Measurements from ENCODE around the gene SHISA4. TPM values are rescaled to one million over a fixed set of nuclear protein-coding genes. Genes with fewer than 3 reads are reported as not detected.
"Not testable (repeated sequence)": the region's sequence is repeated elsewhere in the genome, so short reads cannot be mapped to it uniquely, and the experiment has no call there.

The SHISA4 gene, protein sequence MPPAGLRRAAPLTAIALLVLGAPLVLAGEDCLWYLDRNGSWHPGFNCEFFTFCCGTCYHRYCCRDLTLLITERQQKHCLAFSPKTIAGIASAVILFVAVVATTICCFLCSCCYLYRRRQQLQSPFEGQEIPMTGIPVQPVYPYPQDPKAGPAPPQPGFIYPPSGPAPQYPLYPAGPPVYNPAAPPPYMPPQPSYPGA
- polyA plus RNA-seq = 1 to 10 TPM in 3 of 4 donors, under 1 TPM in 1; 0.45 to 7.9 (median 4.2) TPM
- long read RNA-seq, donor 1 = 0 reads
- long read RNA-seq, donor 2 = 0 reads
- long read RNA-seq, donor 3 = 0 reads
- long read RNA-seq, donor 4 = 0 reads
- long read RNA-seq, donor 5, partial matches to known transcripts = 0 of 3 reads
- long read RNA-seq, donor 5, other reads (novel, unspliced or antisense) = 0 of 3 reads
- long read RNA-seq, donor 6, partial matches to known transcripts = 0 of 1 reads
- long read RNA-seq, donor 6, other reads (novel, unspliced or antisense) = 0 of 1 reads
- long read RNA-seq, donor 7 = 0 reads
- long read RNA-seq, donor 8, partial matches to known transcripts = 0 of 2 reads
- long read RNA-seq, donor 8, other reads (novel, unspliced or antisense) = 0 of 2 reads
- long read RNA-seq, donor 9, partial matches to known transcripts = 0 of 1 reads
- long read RNA-seq, donor 9, other reads (novel, unspliced or antisense) = 0 of 1 reads
- long read RNA-seq, donor 10, transcript SHISA4-201 (5 exons, 1,341 nt) = major isoform, 6 of 6 reads
- long read RNA-seq, donor 10, partial matches to known transcripts = 0 of 6 reads
- long read RNA-seq, donor 10, other reads (novel, unspliced or antisense) = 0 of 6 reads

DNA sequence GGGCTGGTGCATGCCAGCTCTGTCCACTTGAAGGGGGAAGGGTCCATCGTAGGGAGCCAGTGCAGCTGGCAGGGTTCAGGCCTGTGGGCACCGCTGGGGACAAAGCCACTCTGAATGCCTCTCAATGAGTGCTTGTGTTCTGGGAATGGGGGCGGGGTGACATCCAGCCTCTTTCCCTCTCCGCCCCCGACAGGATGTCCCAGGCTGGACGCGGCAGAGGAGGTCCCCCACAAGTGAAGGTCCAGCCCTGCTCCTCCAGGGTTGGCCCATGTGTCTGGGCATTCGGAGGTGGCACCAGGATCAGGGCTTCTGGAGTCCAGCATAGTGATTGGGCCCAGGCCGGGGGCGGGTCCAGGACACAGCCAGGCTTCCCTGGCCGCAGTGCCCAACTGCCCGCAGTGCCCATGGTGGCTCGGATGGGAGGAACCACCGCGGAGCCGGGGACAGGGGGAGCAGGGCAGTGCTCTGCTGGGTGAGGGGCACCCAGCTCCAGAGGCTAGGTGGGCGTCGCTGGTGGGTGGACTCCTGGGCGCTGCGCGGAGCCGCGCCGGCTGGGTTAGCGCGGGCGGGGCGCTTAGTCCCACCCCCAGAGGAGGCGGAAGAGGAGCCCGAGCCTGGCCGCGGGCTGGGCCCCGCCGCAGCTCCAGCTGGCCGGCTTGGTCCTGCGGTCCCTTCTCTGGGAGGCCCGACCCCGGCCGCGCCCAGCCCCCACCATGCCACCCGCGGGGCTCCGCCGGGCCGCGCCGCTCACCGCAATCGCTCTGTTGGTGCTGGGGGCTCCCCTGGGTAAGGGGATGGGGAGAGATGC, at the start of gene SHISA4:
TSS of gene SHISA4 (plus strand) at position 617 of the 808 bp plus-strand sequence. CDS start at position 714, 97 bp downstream.
- Histone ChIP-seq H3K27me3 (ENCODE audit: control insufficient read depth in 3 of 3, insufficient read depth in 3 of 3, low read length in 3 of 3) (peaks cover 0 to 70% (median 2%) of the 10 kb centered on the region in 3 donors), H3K4me1 (ENCODE audit: control insufficient read depth in 3 of 3, insufficient read depth in 2 of 3, low read depth in 1 of 3, low read length in 2 of 3) (peaks cover 0 to 15% (median 0%) of the 10 kb centered on the region in 3 donors), H3K27ac (ENCODE audit: low read depth in 1 of 3, low read length in 2 of 3) (no peak within 1 kb of the TSS), H3K4me3 (ENCODE audit: low read depth in 1 of 3, low read length in 3 of 3) (peak within 1 kb of the TSS; percentile 55 to 58 (median 58)), H3K9me3 (ENCODE audit: control insufficient read depth in 2 of 2, insufficient read depth in 1 of 2, low read depth in 1 of 2, low read length in 1 of 2) (no peaks in the 10 kb centered on the region), H3K36me3 (ENCODE audit: control insufficient read depth in 3 of 3, insufficient read depth in 2 of 3, low read depth in 1 of 3, low read length in 3 of 3) (peaks cover 0 to 4% (median 0%) of the 10 kb centered on the region in 3 donors)
- WGBS, 3 donors = 5 to 10% (median 10%) methylated on average over 36 to 49 of the region's 49 CpGs
- DNase-seq (peak; percentile 32 to 57), FAIRE-seq (no peak)

DNA sequence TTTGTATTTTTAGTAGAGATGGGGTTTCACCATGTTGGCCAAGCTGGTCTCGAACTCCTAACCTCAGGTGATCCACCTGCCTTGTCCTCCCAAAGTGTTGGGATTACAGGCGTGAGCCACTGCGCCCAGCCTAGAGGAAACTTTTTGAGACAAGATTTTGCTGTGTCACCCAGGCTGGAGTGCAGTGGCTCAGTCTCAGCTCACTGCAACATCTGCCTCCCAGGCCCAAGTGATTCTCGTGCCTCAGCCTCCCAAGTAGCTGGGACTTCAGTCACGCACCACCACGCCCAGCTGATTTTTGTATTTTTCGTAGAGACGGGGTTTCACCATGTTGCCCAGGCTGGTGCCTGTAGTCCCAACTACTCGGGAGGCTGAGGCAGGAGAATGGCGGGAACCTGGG, 49.6 kb upstream of the SHISA4 start:
- H3K27me3 ChIP-seq (ENCODE audit: control insufficient read depth in 3 of 3, insufficient read depth in 3 of 3, low read length in 3 of 3); FAIRE-seq; H3K4me1 ChIP-seq (ENCODE audit: control insufficient read depth in 3 of 3, insufficient read depth in 2 of 3, low read depth in 1 of 3, low read length in 2 of 3); H3K27ac ChIP-seq (ENCODE audit: low read depth in 1 of 3, low read length in 2 of 3); DNase-seq; H3K9me3 ChIP-seq (ENCODE audit: control insufficient read depth in 2 of 2, insufficient read depth in 1 of 2, low read depth in 1 of 2, low read length in 1 of 2); H3K4me3 ChIP-seq (ENCODE audit: low read depth in 1 of 3, low read length in 3 of 3): not testable (repeated sequence)
- H3K36me3 ChIP-seq (ENCODE audit: control insufficient read depth in 3 of 3, insufficient read depth in 2 of 3, low read depth in 1 of 3, low read length in 3 of 3) = peaks cover 0 to 11% (median 0%) of the 10 kb centered on the region in 3 donors
- 96 to 99% (median 98%) methylated on average over 10 of the region's 10 CpGs for WGBS, 3 donors

DNA sequence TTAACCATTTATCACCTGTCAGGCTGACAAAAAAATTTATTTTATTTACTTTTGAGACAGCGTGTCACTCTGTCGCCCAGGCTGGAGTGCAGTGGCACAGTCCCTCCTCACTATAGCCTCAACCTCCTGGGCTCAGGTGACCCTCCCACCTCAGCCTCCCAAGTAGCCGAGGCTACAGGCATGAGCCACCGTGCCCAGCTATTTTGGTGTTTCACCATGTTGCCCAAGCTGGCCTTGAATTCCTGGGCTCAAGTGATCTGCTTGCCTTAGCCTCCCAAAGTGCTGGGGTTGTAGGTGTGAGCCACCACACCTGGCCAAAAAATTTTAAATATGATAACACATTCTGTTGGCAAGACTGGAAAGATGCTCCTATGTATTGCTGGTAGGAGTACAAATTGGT, 48.6 kb upstream of the SHISA4 start:
- Histone ChIP-seq H3K4me3 (ENCODE audit: low read depth in 1 of 3, low read length in 3 of 3) (no peak overlapping the region), H3K36me3 (ENCODE audit: control insufficient read depth in 3 of 3, insufficient read depth in 2 of 3, low read depth in 1 of 3, low read length in 3 of 3) (peaks cover 0 to 8% (median 0%) of the 10 kb centered on the region in 3 donors), H3K4me1 (ENCODE audit: control insufficient read depth in 3 of 3, insufficient read depth in 2 of 3, low read depth in 1 of 3, low read length in 2 of 3) (no peaks in the 10 kb centered on the region), H3K27me3 (ENCODE audit: control insufficient read depth in 3 of 3, insufficient read depth in 3 of 3, low read length in 3 of 3) (no peaks in the 10 kb centered on the region), H3K27ac (ENCODE audit: low read depth in 1 of 3, low read length in 2 of 3) (no peak overlapping the region), H3K9me3 (ENCODE audit: control insufficient read depth in 2 of 2, insufficient read depth in 1 of 2, low read depth in 1 of 2, low read length in 1 of 2) (no peaks in the 10 kb centered on the region)
- WGBS, 3 donors = 95 to 98% (median 97%) methylated on average over 4 of the region's 4 CpGs
- DNase-seq = no peak
- FAIRE-seq = no peak

DNA sequence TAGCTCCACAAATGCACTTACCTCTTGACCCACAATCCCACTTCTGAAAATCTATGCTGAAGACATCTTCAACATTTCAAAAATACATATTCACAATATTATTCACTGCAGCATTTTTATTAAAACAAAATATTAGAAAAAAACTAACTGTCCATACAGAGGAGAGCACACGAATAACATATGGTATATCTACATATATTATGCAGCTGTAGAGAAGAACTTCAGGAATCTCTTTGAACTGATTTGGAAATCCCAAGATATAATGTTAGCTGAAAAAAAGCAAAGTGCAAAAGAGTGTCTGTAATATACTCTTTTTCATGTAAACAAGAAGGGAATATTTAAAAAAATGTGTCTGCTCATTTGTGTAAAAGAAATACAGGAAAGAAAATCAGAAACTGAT, 48.2 kb upstream of the SHISA4 start:
- no peaks in the 10 kb centered on the region for H3K27me3 ChIP-seq (ENCODE audit: control insufficient read depth in 3 of 3, insufficient read depth in 3 of 3, low read length in 3 of 3)
- no peaks in the 10 kb centered on the region for H3K4me1 ChIP-seq (ENCODE audit: control insufficient read depth in 3 of 3, insufficient read depth in 2 of 3, low read depth in 1 of 3, low read length in 2 of 3)
- no peak overlapping the region for H3K4me3 ChIP-seq (ENCODE audit: low read depth in 1 of 3, low read length in 3 of 3)
- WGBS, 3 donors = 93 to 98% (median 94%) methylated on average over 1 of the region's 1 CpG
- DNase-seq = no peak
- H3K27ac ChIP-seq (ENCODE audit: low read depth in 1 of 3, low read length in 2 of 3) = no peak overlapping the region
- H3K36me3 ChIP-seq (ENCODE audit: control insufficient read depth in 3 of 3, insufficient read depth in 2 of 3, low read depth in 1 of 3, low read length in 3 of 3) = peaks cover 0 to 8% (median 0%) of the 10 kb centered on the region in 3 donors
- no peaks in the 10 kb centered on the region for H3K9me3 ChIP-seq (ENCODE audit: control insufficient read depth in 2 of 2, insufficient read depth in 1 of 2, low read depth in 1 of 2, low read length in 1 of 2)
- FAIRE-seq = no peak

DNA sequence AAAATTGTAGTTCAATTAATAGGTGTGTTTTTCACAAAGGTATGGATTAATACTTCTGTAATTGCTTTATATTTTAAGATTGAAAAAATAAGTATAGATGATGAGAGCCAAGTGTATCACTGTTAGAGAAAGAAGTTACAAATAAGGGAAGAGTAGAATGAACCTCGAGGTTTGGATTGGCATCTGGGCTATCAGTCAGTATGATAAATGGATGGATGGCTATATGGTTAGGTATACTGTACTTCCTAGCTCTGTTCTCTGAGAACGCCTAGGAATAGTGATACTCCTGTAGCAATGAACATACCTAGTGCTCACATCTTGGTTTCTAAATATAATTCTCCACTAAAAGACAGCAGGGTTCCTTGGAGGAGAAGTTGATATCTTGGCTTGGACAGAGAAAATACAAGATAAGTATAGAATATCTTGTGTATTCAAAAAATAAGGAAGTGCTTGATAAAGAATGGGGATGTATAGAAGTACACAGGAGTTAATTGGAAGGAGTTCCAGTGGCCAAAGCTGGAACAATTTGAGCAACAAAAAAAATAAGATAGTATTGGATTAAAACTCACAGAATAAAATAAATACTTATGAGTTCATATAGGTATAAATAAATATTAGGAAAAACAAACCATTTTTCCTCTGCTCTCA, 47.3 kb upstream of the SHISA4 start:
- 86% methylated on average over 2 of the region's 2 CpGs for WGBS, 3 donors
- no peak overlapping the region for H3K4me3 ChIP-seq (ENCODE audit: low read depth in 1 of 3, low read length in 3 of 3)
- H3K27me3 ChIP-seq (ENCODE audit: control insufficient read depth in 3 of 3, insufficient read depth in 3 of 3, low read length in 3 of 3) = no peaks in the 10 kb centered on the region
- FAIRE-seq (no peak), DNase-seq (no peak)
- no peaks in the 10 kb centered on the region for H3K4me1 ChIP-seq (ENCODE audit: control insufficient read depth in 3 of 3, insufficient read depth in 2 of 3, low read depth in 1 of 3, low read length in 2 of 3)
- H3K27ac ChIP-seq (ENCODE audit: low read depth in 1 of 3, low read length in 2 of 3) = no peak overlapping the region
- H3K36me3 ChIP-seq (ENCODE audit: control insufficient read depth in 3 of 3, insufficient read depth in 2 of 3, low read depth in 1 of 3, low read length in 3 of 3) = peaks cover 0 to 8% (median 0%) of the 10 kb centered on the region in 3 donors
- H3K9me3 ChIP-seq (ENCODE audit: control insufficient read depth in 2 of 2, insufficient read depth in 1 of 2, low read depth in 1 of 2, low read length in 1 of 2) = no peaks in the 10 kb centered on the region

DNA sequence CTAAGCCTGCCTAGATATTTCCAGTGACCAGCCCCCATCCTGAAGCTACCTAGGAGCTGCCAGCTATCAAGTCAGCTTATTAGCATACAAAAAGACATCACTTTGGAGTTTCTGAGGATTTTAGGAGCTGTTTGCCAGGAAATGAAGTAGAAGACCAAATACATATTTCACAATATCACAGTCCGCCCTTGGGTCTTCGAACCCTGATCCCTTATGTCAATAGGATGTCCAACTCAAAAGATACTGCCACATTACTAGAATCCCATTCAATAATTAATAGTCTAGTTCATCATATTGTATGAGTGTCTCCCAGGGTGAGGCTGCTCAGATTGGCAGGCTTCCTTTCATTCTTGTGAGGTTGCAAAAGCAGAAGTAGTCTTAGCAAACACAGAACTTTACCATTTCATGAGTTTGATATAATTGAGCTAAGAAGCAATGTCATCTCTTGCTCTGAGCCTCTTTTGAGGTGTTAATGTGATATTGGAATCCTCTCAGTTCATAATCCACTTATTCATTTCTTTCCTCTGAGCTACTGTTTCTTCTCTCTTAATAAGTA, 46.1 kb upstream of the SHISA4 start:
- Histone ChIP-seq H3K4me1 (ENCODE audit: control insufficient read depth in 3 of 3, insufficient read depth in 2 of 3, low read depth in 1 of 3, low read length in 2 of 3) (no peaks in the 10 kb centered on the region), H3K36me3 (ENCODE audit: control insufficient read depth in 3 of 3, insufficient read depth in 2 of 3, low read depth in 1 of 3, low read length in 3 of 3) (peaks cover 0 to 10% (median 0%) of the 10 kb centered on the region in 3 donors), H3K27me3 (ENCODE audit: control insufficient read depth in 3 of 3, insufficient read depth in 3 of 3, low read length in 3 of 3) (no peaks in the 10 kb centered on the region), H3K27ac (ENCODE audit: low read depth in 1 of 3, low read length in 2 of 3) (no peak overlapping the region), H3K9me3 (ENCODE audit: control insufficient read depth in 2 of 2, insufficient read depth in 1 of 2, low read depth in 1 of 2, low read length in 1 of 2) (no peaks in the 10 kb centered on the region), H3K4me3 (ENCODE audit: low read depth in 1 of 3, low read length in 3 of 3) (no peak overlapping the region)
- no peak for DNase-seq
- WGBS, 3 donors = 96 to 97% (median 96%) methylated on average over 2 of the region's 2 CpGs
- FAIRE-seq = no peak

DNA sequence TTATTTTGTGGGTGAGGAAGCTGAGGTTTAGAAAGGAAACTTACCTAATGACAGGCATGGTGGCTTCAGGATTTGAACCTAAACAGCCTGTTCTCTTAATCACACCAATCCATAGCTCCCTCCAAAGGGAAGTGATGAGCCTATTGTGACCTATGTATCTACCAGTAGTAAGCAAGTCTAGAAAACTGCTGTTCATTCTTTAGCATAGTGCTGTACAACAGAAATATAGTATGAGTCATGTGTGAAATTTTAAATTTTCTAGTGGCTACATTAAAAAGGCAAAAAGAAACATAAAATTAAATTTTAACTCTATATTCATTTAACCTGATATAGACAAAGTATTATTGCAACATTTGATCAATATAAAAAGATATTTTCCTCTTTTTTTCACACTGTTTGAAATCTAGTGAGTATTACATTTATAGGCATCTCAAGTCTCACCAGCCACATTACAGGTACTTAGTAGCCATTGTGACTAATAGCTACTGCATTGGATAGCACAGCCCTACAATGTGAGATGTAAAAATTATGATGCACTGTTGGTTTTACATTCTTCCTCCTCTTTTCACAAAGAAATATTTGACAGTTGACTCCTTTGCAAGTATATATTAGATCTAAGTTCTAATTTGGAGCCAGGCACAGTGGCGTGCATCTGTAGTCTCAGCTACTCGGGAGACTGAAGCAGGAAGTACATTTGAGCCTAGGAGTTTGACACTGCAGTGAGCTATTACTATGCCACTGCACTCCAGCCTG, 43.2 kb upstream of the SHISA4 start:
- DNase-seq (no peak), FAIRE-seq (no peak)
- Histone ChIP-seq H3K27ac (ENCODE audit: low read depth in 1 of 3, low read length in 2 of 3) (no peak overlapping the region), H3K27me3 (ENCODE audit: control insufficient read depth in 3 of 3, insufficient read depth in 3 of 3, low read length in 3 of 3) (no peaks in the 10 kb centered on the region), H3K9me3 (ENCODE audit: control insufficient read depth in 2 of 2, insufficient read depth in 1 of 2, low read depth in 1 of 2, low read length in 1 of 2) (no peaks in the 10 kb centered on the region), H3K4me1 (ENCODE audit: control insufficient read depth in 3 of 3, insufficient read depth in 2 of 3, low read depth in 1 of 3, low read length in 2 of 3) (no peaks in the 10 kb centered on the region), H3K36me3 (ENCODE audit: control insufficient read depth in 3 of 3, insufficient read depth in 2 of 3, low read depth in 1 of 3, low read length in 3 of 3) (peaks cover 0 to 6% (median 5%) of the 10 kb centered on the region in 3 donors), H3K4me3 (ENCODE audit: low read depth in 1 of 3, low read length in 3 of 3) (no peak overlapping the region)
- WGBS, 3 donors = 63 to 94% (median 76%) methylated on average over 2 of the region's 2 CpGs
